NCI-H1048 (cell line): ENCODE results near the gene SMAD7.

Source experiments
- DNase-seq: peaks from one replicate; lab custom pipeline; 2025; lab: John Stamatoyannopoulos, UW

The SMAD7 gene

GRCh38 chr18:48944634-48945033 is 6.1 kb downstream of the SMAD7 start:
- no peak for DNase-seq

GRCh38 chr18:48943736-48944527 is 6.8 kb downstream of the SMAD7 start:
- DNase-seq = no peak

DNA sequence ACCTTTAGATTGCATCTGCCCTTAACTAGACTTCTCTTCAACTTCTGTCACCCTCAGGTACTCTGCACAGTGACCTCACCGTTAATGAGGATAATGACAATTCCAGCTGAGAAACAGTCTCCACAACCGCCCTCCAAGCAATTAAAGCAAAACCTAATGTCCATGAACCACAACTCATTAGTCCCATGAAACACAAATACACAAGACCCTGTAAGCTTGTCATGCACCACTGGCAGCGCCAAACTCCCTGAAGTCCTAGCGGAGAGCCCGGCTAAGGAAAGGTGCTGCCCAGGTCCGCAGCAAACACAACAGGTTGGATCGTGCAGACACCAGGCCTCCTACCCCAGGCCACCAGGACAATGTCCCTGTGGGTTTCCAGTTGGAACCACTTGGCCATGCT is 7.4 kb downstream of the SMAD7 start:
- no peak for DNase-seq

DNA sequence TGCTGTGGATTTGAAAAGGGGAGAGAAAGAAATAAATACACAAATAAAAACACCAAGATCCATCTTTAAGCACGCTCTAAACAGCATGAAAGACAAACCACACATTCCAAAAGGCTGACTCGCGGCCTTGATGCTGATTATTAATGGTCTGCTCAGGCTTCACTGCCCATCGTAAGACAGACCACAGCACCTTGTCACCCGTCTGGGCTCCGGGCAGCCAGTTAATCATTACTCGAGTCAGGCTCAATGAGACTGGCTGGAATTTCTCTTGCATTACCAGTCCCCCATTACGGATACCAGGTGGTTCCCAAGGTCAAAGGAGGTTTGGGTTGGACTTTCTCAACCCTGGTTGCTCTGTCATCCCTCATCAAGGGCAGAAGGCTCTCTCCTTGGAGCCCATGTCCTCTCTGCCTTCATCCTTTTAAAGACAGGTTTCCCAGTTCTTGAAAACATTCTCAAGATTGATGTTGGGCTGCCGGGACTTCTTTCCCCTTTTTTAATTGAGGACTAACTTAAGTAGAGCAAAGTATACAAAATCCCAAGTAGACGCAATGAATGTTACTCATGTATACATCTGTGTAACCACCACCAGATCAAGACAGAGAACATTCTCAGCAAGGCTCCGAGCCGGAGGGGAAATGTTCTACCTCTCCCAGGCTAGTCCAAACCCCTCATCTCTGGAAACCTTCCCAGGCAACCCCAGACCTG is 8.1 kb downstream of the SMAD7 start:
- no peak for DNase-seq

GRCh38 chr18:48942086-48942485 is 8.7 kb downstream of the SMAD7 start:
- no peak for DNase-seq

- no peak for DNase-seq
These were observed 9.1 kb downstream of the SMAD7 start for GRCh38 chr18:48941672-48942071.

DNA sequence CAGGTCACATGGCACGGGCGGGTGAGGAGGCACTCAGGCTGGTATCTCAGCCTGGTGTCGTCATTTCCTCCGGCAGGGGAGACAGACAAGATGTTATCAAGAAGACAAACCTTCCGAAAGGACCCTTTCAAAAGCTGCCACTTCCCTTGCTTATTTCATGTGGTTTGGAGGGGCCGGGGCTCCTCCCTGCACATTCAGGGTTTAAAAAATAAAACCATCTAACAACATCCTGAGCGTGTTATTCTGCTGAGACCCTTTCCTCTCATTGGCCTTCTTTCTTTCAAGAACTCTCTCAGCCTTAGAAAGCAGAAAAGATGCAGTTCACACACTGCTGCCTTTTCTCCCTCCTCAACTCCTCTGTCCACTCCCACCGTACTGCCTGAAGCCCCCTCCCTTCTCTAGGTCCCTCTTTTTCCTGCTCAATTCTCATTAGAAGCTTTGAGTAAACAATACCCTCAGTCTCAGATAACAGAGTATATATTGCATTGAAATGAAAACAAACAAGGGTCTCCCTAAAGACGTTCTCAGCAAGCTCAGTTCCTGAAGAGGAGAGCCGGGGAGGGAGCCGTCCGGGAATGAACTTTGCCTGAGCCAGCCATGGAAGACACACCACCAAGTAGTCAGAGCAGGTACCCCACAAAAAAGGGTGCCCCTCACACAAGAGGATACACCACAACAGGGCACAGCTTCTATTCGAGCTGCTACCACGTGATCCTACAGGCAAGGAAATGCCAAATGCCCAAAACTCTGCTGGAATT is 9.7 kb downstream of the SMAD7 start:
- no peak for DNase-seq

DNA sequence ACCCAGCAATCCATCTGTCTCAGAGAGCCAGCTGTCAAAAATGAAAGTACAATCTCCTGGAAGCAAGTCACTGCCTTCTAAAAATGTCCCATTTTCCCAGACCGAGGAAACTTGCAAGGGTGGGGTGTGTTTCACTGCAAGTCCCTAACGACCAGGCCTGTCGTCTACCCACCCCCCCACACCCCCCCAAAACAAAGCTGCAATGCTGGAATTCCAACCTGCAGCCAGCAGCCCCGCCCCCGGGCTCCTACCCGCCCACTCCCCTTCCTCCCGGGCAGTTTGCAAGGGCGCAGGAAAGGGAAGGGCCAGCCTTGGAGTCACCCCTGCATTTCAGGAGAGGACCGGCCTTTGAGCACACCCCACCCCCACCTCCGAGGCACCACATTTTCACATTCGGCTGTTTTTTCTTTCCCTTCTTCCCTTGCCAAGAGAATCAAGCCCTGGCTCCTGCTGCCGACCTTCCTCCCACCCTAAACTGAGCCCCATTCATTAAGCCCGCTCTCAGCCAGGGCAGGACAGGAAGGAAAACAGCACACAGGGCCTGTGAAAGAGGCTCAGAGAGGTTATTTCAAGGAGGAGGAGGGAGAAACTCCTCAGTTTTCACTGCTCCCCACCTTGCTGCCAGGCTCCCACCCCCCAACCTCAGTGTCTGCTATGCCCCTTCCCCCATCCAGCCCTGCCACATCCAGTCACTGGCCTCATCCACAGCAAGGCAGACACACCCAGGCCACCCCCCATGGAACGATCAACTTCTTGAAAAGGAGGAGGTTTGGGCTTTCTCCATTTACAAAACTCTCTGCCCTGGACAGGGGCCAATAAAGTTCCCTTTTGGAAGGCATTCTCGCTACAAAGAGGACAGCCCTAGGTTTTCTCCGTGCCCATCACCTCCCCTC is 11.3 kb downstream of the SMAD7 start:
- no peak for DNase-seq

GRCh38 chr18:48938827-48939204 is 11.9 kb downstream of the SMAD7 start:
- DNase-seq = no peak

DNA sequence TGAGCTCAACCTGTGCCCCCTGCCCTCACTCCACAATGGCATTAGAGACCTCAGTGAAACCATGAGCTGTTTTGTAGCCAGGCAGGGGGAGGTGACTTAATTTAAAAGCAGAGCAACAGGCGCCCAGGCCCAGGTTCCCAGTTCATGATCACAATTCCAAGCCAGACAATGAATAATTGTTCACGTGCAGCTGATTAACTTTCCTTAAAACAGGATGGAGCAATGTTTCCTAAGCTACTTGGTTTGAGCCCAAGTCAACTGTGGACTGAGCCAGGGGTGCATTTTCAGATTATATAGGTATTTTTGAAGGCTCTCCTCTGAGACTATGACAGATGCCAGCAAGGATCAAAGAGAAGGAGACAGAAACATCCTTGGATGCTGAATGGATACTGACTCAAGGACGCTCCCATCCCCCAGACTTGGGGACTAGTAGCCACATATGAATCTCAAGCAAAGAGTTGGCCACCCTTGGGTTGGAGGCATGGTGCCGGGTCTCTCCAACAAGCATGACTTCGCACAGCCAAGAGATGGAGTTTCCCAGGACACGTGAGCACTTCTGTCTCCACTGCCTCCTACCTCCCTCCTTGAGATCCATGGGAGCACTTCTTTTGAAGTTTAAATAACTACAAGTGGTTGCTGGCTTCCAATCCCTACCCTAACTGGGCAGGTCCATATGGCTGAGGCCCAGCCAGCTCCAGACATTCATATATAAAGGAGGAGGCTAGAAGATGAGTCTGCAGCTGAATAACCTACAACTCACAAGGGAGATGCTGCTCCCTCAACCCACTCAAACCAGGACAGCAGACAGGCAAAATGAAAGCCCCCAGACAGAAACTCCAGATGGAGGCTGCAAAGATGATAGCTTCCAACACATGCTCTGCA is 12.7 kb downstream of the SMAD7 start:
- no peak for DNase-seq

DNA sequence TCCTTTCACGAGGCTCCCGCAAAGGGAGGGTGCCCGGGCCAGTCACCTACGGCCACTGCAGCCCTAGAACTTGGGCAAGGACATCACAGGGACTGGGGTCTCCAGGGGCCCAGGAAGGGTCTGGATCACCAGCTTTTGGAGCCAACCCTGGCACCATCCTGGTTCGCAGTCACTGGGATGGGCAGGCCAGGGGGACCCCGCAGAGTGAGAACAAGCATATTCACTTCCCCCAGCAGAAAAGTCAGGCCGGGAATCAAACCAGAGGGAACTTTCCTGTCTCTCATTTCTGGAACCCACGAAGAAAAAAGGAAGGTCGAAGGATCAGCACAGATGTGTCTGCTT is 15.4 kb downstream of the SMAD7 start:
- no peak for DNase-seq

- no peak for DNase-seq
These were observed 15.9 kb downstream of the SMAD7 start for GRCh38 chr18:48934723-48935432.

DNA sequence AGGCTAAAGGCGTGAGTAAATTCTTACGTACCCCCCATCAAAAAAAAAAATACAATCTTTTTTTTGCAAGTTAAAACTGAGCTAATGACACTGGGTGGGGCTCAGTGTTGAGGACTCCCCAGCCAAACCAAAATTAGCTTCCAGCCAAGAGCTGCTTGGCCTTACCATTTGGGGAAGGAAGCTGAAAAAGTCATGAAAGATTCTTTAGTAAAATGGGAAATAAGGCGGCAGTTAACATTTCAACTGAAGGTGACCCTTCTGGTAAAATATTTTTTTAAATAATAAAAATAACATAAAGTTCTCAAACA is 16.4 kb downstream of the SMAD7 start:
- DNase-seq = no peak

DNA sequence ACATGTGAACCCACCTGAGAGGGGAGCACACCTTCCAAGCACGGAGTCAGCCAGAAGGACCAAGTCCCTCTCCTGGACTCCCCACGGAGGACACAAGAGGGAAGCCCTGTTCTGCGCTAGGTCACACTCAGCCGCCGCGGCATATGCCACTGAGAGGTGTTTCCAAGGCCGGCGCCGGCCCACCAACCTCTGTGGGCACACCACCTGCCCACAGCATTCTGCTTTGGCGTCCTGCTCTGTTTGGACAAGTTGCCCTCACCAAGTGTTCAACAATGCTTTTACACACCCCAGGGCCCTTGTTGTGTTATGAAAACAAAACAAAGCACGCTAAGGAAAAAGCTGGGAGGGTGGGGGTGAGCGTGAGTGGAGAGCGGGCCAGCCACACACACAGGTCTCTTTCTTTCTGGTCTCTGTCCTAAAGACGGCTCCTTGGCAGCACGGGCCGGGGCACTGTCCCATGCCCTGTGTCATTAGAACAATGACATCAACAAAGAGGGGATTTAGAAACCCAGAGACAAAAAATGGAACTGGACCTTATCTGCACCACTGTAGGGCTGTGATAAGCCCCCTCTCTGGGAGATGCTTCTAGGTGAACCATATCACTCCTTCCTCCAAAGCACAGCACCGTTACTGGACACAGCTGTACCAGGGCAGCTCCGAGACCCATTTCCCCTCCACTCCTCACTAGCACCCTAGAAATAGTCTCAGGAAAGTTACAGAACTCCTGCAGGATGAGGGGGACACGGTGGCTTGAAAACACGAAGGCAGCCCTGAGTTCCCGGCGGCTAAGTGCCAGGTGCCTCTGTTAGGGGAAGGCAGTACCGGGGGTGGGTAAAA is 17.0 kb downstream of the SMAD7 start:
- DNase-seq = no peak

DNA sequence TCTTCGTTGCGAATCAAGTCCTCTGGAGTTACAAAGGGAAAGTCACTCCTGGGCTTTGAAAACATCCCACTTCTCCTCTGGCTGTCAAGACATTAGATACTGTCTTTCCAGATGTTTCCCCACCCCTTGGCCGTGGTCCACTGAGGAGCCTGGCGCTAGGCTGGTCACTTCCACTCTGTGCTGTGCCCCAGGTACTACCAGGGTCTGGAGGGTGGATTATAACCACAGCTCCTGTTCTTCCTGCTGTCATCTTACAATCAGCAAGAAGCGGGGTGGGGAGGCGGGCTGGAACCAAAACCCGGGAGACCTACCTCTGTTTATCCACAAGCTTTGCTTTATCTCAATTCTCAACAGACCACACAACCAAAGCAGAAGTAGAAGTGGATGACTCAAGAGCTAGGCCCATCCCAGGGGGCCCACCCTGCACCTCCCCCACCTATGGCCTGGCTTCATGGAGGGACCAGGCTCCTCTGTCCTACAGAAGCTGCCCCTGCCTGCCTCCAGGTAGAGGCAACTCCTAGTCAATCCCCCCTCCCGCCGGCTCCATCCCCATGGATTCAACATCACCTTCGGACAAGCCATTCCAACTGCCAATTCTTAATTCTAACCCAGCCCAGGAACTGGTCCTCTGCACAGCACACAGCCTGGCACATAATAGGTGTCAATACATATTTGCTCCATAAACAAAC is 17.8 kb downstream of the SMAD7 start:
- no peak for DNase-seq

DNA sequence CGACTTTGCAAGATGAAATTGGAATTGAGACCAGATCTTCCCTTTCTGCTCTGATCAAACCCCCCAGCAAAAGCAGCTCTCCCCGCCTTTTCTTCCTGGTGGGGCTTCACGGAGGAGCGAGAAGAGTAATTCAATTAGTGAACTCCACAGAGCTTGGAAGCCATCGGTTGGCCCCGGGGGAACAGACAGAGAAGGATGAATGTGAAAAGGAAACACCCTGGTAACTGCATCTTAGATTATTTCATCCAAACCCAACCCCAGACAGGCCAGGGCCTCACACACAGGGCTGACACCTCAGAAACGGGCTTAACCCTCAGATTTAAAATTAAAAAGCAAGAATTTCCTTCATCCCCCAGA is 18.3 kb downstream of the SMAD7 start:
- DNase-seq = no peak

DNA sequence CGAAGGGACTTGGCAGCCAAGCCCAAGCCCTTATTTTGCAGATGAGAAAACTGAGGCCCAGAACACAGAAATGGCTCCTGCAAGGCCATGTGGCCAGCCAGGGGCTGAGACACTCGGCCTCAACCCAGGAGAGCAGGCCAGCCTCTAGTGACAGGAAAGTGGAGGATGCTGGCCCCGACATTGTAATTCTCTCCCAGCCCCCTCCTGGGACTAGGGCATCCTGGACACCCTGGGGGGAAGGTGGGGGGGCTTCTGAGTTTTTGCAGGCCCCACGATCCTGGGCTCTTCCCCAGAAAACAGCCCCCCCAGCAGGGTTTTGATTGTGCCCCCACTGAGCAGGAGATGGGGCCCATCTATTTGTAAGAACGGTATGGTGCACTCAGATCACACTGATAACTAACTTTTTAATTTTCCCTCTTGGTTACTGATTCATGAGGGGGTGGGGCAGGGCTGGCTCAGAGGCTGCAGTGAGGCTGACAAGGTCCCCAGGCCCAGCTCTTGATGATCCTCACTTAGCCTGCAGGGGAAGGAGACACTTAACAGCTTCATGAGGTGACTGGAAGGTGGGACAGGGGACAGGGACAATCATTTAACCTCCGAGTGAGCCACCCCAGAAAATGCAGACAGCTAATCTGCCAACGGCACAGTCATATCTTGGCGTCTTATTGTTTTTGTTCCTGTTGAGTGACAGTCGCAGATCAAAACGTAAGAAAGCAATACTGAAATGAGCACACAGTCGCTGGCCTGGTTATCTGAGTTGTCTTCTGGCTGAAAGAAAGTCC is 18.9 kb downstream of the SMAD7 start:
- no peak for DNase-seq

GRCh38 chr18:48930926-48931325 is 19.8 kb downstream of the SMAD7 start:
- no peak for DNase-seq
